GM18909 (cell line): ENCODE measurements around the gene LEAP2.

Experiments used
- ATAC-seq: cut with Tn5 transposase; IDR thresholded peaks from one replicate; pipeline ENCODE4 v1.9.1; 2021; ENCODE audit warnings: mild to moderate bottlenecking; ENCODE audit not compliant: unreplicated experiment, poor library complexity

LEAP2 gene

GRCh38 chr5:132876020-132876759, 2.7 kb downstream of the LEAP2 start:
- no peak for ATAC-seq

- ATAC-seq = no peak
Observed at GRCh38 chr5:132877466-132877865, 4.0 kb downstream of the LEAP2 start.

GRCh38 chr5:132877938-132878337, 4.5 kb downstream of the LEAP2 start:
- ATAC-seq = no peak

DNA sequence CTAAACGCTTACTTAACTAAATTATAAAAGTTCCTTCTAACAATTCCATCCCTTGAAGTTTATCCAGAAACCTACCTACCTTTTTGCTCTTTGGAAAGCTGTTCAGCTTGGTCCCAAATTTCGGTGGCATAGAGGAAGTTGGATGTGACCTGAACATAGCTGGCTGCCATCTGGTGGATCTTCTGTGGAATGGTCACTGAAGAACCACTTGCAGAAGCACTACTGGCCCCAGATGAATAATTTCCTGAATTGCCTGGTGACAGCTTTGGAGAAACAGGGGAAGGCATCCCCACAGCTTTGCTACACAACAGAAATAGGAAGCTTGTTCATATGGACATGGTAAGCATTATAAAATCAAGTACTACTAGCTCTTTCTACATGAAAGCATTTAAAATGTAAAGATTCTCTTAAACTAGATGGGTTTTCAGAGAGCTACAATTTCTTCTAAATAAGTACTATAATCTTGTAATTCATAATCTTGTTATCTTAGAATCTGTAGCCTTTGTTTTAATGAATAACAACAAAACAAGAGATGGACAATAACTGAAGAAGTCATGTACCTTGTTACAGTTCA, 9.9 kb downstream of the LEAP2 start:
- no peak for ATAC-seq

DNA sequence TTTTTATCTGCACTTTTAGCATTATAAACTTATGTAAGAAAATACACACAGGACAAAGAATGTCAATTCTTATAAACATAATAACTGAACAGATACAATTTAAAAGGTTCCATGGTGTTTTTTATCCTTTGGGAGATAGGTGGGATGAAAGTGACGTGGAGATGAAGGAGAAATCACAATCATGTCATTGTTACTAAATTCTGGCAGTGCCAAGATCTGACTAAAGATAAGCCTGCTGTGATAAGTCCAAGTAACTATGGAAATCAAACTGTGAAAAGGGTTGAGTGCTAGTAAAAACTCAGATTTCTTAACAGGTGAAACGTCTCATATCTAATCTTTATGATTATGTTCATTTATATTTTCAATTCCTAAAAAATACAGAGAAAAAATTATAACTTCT, 11.1 kb downstream of the LEAP2 start:
- ATAC-seq = no peak

- no peak for ATAC-seq
Observed at GRCh38 chr5:132886064-132886823, 12.8 kb downstream of the LEAP2 start.

DNA sequence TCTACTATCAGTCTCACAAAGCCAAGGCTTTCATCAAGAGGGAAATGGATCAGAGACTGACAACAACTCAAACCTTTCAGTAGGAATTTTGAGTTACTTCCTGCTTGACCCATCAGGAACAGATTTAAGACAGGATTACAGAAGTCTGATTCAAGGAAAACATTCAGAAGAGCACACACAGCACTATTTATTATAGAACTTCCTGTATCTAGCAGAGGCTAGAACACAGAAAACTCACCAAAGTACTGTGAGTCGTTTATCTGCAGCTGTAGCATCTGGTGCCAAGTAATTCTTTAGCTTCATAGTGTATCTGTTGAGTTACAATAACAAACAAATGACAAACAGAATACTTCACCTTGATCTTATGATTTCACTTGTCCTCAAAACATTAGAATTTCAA, 13.8 kb downstream of the LEAP2 start:
- no peak for ATAC-seq

GRCh38 chr5:132889501-132889900, 16.0 kb downstream of the LEAP2 start:
- ATAC-seq = no peak

DNA sequence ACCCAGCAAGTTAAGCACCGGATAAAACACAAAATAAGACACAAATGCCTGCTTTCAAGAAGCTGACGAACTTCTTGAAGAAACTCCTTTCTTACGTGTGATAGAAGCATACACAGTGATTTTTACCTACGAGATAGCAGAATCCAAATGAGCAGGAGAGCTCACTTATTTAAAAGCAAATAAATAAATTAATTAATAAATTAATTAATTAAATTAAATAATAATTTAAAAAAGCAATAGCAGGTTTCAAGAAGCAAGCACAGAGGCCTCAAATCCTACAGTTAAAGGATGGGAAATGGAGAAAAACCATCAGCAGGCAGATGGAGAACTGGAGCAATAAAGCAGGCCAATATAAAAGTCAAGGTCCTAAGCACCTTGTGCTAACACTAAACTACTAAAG, 17.3 kb downstream of the LEAP2 start:
- ATAC-seq = no peak

DNA sequence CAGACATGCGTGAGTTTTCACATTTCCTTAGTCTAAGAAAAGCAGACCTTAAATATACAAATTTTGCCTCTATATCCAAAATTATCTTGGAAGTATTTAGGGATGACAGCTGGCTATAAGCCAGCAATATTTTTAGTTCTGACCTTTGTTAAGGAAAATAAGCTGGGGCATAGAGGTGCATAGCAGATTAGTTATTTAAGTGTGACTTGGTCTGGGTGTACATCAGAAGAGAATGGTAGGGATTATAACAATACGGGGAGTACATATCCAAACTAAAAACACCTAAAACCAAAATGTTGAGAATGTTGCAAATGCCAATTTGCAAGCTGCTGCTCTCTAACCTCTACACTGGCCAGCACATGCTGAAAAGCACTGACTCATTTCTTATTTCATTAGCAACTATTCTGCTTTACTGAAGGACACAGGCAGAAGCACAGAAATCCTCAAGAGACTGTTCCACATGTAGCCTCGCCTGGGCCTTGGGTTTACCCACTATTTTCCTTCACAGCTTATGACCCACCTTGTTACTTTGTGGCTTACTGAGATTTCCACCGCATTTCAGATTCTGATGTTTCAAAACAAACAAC, 22.3 kb downstream of the LEAP2 start:
- no peak for ATAC-seq

GRCh38 chr5:132896685-132897084, 23.2 kb downstream of the LEAP2 start:
- ATAC-seq = no peak

DNA sequence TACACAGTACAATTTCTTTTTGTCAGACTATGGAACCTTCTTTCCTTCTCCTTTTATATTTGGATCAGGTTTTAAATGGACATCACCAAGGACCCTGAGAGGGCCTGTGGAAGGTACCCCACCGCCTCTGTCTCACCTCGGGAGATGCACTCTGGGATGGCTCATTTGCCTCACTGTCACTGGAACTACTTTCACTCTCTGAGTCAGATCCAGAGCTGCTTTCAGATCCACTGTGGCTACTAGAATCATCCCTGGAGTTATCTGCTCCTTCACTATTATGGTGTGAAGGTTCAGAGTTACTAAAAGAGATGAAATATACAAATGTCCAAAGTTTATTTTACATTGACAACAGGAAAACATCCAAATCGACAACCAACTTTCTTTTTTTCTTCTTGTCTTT, 24.6 kb downstream of the LEAP2 start:
- ATAC-seq = no peak

DNA sequence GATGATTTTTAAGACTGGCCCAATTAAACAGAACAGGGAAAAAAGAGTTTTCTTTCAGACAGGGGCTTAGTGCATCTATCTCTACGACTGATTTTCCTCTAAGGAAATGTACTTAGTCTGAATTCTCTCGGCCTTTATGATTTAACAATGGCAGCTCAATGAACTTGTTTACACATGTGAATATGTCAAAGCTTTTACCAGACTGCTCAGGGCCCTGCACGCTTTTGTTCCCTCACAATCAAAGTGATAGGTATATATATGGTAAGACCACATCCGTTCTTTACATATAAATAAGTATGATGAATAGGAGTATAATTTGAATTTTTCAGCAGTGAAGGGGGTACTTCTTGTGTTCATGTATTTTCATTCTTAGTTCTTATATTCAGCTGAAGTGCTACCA, 27.6 kb downstream of the LEAP2 start:
- no peak for ATAC-seq

DNA sequence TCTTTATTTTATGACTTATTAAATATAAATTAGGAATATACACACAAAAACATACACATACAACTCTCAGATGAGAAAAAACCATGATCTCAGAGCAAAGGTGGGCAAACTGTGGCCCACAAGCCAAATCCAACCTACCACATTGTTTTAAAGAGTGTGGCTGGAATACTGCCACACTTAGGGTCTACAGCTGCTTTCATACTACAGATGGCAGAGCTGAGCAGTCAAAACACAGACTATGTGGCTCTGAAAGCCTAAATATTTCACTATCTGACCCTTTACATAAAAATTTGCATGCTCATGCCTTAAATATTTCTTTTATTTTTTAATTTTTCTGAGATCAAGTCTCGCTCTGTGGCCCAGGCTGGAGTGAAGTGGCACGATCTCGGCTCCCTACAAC, 28.3 kb downstream of the LEAP2 start:
- no peak for ATAC-seq

GRCh38 chr5:132905938-132906337, 32.5 kb downstream of the LEAP2 start:
- ATAC-seq = no peak

DNA sequence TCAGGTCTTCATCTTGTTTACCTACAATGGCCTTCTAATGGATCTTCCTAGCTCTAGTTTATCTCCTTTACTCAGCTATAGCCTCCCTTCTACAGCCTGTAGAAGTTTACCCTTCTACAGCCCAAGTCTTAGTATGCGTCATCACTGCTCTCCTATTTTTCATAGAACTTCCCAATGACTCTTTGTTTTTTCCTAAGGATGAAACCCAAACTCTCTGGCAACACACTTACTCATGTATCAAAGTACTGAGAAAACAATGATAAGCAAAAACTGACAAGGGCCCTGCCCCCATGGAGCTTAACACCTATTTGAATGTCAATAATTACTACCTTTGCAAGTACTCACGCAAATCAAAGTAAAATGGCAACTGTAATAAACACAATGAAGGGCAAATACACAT, 33.7 kb downstream of the LEAP2 start:
- no peak for ATAC-seq

GRCh38 chr5:132909702-132910101, 36.2 kb downstream of the LEAP2 start:
- no peak for ATAC-seq

- no peak for ATAC-seq
Observed at GRCh38 chr5:132915681-132916080, 42.2 kb downstream of the LEAP2 start.

DNA sequence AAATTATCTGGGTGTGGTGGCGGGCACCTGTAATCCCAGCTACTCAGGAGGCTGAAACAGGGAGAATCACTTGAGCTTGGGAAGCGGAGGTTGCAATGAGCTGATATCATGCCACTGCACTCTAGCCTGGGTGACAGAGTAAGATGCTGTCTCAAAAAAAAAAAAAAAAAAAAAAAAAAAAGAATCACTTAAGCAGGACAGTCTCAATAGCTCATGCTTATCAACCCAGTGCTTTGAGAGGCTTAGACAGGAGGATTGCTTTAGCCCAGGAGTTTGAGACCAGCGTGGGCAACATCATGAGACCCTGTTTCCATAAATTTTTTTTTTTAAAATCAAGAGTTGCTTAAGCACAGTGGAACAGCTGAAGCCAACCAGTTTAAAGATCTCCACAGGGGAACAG, 42.6 kb downstream of the LEAP2 start:
- ATAC-seq = no peak
